NCI-H446 (cell line): ENCODE measurements around the gene CYTH1.

ENCODE experiments used
- DNase-seq, 2 experiments: peaks; one replicate each; lab custom pipeline; 2025; lab: John Stamatoyannopoulos, UW

CYTH1 gene

DNA sequence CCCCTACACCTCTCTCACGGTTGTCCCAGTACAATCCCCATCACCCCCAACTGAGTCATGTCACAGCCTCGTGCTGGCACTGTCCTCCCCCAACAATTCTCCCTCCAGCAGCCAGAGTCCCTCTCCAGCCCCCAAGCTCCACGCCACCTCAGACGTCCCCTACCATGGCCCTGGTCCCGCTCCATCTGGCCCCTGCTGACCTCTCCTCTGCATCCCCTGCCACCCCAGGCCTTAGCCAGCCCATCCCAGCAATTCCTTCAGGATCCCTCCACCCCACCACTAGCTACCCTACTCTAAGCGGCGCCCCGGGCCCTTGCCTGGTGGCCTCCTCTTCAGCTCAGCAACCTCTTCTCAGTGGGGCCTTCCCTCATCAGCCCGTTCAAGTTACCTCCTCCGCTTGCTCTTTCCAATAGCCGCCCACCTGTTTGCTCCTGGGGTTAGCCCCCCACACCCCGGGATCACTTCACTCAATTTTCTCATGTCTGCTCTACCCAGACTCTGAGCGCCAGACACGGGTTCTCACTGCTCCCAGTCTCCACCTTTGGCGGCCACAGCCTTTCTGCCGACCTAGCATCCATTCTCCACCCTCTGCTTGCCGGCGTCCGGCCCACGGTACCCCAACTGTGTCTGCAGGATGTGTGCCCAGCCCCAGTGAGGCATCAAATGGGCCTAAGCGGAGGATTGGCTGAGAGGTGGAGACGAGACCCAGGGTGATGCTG is 112.7 kb downstream of the CYTH1 start:
- no peak for DNase-seq

DNA sequence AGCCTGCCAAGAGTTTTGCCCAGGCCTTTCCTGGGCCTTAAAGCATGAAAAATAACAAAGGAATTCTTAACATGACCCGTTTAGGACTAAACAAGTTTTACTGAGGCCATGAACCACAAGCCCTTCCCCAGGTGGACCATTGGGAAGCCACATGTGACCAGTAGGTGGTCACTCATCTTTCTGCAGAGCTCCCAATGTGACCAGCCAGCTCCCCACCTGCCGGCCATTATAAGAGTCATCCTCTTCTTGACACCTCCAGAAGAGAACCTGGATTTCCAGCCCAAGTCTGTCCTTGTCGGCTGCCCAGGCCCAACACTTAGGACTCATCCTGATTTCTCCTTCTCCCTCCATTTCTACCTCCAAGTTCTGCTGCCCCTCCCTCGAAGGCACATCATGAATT is 113.2 kb downstream of the CYTH1 start:
- DNase-seq: no peak

DNA sequence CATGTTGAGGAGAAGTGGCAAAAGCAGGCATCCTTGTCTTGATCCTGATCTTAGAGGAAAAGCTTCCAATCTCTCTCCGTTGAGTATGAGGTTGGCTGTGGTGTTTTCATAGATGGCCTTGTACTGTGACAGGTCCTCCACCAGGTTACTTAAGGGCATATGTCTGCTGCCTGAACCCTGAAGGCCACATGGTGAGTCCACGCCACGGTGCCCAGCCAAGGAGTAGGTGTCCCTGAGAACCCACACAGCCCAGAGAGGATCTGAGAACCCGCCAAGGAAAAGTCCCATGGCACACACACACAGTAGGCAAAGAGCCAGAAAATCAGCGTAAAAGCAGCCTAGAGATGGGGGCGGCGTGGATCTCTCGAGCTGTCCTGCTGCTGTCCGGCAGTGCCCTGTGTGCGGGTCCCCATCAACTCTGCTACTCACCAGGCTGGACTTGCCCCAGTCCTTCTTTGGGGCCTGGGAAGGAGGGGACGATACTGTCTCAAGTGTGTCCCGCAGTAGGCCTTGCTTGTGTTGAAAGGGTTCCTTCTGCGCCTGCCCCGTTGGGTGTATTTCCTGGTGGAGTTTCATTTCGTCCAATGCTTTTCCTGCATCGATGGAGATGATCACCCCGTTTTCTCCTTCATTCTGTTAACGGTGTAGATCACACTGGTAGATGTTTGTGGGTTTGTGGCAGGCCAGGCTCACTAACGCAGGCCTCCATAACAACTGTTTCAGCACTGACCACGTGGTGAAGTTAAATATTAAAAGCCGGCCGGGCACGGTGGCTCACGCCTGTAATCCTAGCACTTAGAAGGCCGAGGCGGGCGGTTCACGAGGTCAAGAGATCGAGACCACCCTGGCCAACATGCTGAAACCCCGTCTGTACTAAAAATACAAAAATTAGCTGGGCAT is 114.1 kb downstream of the CYTH1 start:
- no peak for DNase-seq

DNA sequence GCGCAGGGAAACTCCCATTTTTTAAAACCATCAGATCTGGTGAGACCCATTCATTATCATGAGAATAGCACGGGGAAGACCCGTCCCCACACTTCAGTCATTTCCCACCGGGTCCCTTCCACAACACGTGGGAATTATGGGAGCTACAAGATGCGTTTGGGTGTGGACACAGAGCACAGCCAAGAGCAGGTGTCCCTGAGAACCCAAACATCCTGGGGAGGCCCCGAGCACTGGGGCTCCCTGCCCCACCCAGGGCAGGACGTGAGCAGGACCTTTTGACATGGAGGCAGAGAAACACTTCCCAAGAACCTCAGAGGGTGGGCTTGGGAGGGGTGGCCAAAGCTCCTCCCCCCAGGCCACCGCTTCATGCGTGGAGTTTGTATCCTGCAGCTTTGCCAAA is 115.0 kb downstream of the CYTH1 start:
- DNase-seq: no peak

DNA sequence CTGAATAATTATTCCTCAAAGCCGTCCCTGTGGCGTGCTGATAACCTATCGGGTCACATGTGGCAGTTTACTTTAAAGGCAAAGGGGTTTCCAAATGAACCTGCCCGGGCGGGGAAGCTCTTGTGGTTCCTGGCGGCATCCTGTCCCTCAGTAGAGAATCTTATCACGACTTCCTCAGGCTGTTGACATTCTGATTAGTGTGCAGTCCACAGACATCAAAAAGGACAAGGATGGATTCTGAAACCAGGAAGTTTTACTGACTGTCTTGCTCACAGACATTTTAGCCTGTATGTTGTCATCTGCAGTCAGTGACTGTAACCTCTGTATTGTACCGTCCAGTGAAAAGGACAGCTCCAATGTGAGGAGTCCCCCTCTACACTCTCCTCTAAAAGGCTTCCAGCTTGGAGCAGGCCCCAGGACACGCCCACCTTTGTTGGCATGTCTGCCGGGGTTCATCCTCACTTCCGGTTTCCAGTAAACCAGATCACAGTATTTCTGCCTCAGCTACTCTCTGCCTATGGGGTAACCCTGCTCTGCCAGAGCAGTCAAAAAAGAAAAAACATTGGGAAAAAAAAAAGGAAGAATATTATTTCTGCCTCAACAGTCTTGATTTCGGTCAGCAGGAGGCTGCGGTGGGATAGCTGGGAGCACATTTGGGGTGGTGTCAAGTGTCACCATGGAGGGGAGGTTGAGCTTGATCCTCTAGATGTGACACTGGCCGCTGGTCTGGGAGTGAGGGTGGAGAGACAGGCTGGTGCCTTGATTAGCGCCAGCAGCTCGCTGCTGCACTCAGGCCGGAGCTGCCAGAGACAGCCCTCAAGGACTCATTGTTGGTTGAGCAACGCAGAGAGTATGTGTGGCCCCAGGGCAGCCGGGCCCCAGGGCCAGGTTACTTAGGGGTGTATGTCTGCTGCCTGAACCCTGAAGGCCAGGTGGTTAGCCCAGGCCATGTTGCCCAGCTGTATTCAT is 115.8 kb downstream of the CYTH1 start:
- DNase-seq: no peak

DNA sequence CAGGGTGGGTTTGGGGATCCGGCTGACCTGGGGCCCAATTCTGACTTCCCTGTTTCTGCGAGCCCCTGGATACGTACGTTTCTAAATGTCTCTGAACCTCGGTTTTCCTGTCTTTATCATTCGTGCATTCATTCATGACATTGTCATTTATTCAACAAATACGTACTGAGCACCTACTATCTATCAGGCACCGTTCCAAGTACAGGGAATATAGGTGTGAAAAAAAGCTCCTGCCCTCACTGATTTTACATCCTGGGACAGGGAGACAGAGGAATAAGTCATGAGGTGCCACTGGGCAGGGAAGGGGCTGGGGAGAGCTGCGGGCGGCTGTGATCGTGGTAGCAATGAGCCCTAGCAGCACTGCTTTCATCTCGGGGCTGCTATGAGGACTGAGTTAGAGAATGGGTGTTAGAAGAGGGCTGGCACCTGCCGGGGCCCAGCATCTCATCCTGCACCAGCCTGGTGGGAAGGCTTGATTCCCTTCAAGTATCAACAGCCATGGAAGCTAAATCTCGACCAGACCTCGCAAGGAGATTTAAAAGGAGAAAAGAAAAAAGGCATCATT is 116.6 kb downstream of the CYTH1 start:
- no peak for DNase-seq

DNA sequence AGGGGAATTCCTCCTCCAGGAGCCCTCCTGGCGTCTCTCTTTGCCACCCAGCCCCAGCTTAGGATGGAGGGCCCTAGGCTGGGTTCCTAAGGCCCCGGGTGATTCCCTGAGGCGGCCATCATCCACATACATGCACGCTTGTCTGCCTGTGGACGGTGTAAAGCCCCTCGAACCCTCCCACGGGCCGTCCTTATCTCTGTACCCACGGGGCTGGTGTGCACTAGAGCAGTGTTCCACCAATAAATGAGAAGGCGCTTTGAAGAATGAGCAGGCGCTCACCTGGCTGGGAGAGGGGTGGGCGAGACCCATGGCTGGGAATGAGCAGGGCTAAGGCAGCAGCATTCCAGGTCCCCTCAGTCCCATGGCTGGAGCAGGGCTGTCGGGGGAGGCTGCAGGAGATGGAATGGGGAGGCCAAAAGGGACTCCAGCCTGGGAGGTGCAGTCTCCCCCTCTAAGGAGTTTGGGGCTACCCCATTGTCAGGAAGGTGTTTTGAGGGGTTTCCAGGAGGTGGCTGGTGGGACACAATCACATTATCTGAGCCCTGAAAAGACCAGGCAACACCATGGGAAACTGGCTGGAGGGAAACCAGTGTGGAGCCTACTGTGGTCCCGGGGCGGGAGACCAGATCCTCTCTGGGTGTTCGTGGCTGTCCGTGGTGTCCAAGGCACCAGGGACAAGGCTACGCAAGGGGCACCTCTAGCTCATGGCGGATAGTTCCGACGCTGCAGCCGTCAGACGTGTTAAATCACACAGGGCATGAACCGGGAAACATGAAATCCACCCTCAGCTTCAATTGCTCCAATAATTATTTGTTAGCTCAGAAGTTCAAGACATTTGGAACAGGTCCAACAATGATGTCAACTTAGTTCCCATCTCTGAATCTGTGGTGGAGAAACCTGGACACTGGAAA is 117.3 kb downstream of the CYTH1 start:
- DNase-seq: peak; percentile 22 to 30

DNA sequence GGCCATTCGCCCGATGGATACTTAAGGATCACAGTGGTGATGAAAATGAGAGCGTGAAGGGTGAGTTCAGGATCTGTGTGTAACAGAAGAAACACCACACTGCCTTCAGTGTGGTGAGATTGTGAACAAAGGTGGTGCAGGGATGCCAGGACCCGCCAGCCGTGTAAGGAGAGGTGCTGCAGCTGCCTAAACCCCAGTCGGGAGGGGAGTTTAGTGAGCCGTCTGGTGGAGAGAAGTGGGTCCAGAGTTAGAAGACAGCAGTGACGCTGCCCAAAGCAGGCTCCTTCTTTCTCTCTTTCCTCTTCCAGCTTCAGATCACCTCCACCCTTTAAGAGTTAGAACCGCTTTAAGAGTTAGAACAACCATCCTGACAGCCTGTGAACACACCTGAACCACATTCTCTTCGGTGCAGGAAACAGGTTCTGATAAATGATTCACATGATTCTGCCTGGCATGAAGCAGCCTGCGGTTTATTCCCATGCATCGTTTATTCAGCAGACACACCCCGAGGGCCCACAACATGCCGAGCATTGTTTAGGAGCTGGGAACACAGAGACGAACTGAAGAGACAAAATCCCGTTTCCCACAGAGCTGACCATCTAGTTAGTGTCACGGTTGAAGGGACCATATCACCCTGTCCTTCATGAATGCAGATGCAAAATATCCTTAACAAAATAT is 120.8 kb downstream of the CYTH1 start:
- DNase-seq: no peak

DNA sequence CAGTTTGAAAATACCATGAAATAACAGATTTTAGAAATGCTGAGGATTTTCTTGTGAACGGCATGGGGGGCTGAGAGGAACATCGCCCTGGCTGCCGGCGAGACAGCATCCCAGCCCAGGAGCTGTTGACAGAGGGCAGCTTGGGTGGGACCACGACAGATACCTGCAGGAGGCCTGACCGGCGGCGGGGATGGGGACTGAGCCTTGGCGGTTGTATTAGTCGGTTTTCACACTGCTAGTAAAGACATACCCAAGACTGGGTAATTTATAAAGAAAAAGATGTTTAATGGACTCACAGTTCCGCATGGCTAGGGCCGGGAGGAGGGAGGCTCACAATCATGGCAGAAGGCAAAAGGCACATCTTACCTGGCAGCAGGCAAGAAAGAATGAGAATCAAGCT is 122.5 kb downstream of the CYTH1 start:
- no peak for DNase-seq

DNA sequence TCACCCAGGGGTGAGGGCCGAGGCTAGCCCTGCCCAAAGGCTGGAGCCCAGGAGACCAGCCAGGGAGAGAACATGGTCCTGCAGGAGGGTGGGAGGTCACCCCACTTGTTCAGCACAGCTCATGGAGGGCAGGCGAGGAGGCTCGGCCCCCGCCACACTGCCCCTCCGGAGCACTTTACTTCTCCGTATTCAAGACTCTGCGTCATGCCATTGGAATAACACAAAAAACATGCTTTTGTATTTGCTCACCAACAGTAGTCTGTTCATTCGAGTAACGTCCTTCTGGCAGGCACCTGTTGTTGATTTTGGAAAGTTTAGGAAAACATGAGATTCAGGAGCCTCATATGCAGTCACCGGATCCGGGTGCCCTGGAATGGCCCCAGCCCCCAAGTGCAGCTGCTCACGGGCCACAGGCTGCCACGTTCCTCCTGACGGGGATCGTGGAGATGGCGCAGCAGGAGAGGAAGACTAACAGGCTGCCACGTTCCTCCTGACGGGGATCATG is 123.7 kb downstream of the CYTH1 start:
- no peak for DNase-seq

DNA sequence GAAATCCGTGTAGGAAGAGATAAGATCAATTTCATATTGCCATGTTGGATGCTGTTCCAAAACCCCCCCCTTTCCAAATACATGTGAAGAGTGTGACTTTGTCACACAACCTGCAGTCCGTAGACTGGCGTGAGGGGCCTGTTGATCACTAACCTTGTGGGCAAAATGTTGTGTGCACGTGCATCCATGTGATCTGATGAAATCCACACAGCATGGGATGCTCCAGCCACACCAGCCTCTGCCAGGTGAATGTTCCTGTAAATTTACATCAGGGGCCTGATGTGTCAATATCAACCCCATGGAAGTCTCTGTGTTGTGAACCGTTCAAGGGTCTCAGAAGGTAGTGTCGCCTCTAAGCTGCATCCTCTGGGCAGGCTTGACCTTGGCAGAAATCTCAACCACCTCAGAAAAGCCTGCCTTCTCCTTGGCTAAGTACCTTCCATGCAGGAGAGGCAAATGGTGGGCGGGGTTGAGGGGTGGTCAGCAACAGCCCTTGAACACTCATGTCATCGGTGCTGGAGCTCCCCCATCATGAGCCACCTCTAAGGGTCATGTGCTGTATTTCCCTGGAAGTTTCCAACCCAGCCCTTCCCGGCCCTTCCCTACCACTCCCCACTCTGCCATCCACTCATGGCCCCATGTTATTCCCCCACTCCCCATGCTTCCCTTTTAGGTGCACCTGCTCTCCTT is 126.7 kb downstream of the CYTH1 start:
- no peak for DNase-seq

DNA sequence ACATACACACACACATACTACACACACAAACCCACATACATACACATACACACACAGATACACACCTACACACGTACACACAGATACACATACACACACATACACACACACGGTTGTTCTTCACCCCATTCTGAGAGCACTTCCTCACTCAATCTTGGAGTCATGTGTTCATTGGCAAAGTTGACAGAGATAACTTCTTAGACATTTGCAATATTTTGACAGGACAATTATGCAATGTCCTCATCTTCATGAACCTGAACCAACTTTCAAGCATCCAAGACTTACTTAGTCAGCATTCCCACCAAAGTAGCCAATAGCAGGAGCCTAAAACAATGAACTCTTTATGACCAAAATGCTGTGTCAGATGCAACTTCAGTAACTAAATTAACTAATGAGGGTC is 127.7 kb downstream of the CYTH1 start:
- no peak for DNase-seq

DNA sequence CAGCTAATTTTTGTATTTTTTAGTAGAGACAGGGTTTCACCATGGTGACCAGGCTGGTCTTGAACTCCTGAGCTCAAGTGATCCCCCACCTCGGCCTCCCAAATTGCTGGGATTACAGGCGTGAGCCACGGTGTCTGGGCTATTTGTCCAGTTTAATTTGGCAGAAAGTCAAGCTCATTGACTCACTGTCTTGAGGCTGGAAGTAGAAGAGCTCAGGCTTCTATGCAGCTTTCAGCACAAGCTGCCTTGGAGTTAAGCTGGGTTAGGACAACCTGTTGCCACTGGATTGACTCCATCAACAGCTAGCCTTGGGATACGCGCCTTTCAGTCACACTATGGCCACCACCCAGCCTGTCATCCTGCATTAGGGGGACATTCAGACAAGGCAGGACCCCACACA is 128.7 kb downstream of the CYTH1 start:
- no peak for DNase-seq

DNA sequence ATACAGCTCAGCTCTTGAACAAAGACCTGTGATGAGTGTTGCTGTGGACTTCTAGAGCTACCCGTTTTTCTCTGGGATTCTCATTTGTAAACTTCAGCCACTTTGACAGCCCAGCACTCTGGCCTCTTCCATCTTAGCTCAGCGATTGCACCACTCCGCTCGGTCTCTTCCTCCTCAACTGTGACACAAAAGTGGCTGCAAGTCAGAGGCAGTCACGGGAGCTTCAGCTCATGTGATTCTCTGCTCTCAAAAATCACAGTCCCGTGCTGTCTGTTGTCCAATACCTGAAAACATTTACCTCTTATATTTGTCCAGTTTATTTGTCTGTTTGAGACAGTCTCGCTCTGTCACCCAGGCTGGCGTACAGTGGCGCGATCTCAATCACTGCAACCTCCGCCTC is 129.2 kb downstream of the CYTH1 start:
- DNase-seq: no peak

DNA sequence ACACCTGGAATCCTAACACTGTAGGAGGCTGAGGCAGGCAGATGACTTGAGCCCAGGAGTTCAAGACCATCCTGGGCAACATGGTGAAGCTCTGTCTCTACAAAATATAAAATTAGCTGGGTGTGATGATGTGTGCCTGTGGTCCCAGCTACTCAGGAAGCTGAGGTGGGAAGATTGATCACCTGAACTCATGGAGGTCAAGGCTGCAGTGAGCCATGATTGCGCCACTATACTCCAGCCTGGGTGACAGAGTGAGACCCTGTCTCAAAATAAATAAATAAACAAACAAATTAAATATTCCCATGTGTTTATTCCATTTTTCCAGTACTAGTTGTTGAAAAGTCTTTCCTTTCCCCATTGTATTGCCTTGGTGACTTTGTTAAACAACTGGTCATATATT is 130.0 kb downstream of the CYTH1 start:
- no peak for DNase-seq

DNA sequence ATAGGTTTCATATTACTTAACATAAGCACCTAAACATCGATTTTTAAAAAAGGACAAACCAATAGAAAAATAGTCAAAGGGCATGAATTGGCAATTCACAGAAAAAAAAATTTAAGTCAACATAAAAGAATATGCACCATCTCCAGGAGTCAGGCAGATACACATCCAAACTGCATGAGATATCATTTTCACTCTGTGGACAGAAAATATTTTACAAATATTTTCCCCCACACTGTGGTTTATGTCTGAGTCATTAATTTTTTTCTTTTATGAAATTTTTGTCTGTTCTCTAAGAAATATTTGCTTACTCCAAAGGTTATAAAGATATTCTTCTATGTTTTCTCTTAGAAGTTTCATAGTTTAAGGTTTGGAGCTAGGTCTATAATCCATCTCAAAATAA is 130.5 kb downstream of the CYTH1 start:
- no peak for DNase-seq

DNA sequence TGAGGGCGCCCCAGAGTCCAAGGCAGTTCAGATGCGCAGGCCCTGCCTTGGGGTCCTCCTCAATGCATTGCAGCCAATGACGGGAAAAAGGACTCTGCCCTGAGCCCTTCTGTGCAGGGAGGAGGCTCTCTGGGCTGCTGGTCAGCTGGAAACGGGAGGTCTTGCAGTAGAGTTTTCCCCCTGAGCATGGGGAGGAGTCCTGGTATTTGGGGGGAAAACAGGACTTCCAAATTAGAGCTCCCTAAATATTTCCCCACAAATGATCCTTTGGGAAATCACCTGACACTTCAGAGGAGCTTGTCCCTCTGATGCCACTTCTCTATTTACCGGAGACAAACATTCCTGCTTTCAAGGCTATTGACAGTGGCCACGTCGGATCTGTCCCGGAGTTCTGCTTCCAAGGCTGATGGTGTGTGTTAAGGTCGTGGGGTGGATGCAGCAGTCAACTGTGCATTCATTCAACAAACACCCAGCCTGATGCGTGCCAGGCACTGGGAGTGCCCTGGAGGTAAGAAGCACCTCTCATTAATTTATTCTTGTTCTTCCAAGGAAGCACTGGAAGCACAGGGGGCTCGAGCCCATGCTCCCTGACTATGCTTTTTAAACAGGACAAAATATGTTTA is 131.9 kb downstream of the CYTH1 start:
- no peak for DNase-seq

DNA sequence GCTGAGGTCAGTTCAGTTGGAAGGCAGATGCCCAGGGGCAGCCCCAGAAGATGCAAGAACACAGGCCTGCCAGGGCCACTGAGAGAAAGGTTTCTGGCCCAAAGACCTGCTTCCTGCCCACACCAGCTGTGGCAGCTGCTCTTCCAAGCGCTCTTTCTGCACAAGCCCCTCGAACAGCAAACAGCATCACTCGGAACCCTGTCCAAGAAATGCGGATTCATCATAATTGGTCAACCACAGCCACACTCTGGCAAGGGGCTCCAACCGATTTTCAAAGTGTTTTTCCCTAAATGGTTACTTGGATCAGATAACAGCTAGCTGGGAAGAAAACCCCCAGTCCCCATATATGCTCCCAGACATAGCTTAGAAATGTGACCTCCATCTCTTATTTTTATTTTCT is 133.8 kb downstream of the CYTH1 start:
- DNase-seq: no peak

DNA sequence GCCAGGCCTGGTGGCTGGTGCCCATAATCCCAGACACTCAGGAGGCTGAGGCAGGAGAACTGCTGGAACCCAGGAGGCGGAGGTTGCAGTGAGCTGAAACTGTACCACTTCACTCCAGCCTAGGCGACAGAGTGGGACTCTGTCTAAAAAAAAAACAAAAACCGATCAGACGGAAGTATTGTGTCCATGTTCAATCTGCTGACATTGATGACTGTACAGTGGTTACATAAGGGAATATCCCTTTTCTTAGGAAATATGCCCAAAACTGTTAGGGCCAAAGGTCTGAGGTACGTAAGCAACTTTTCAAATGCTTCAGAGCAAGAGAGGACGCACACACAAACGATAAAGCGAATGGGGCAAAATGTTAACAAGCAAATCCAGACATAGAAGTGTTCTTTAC is 135.0 kb downstream of the CYTH1 start:
- DNase-seq: no peak
